Keratinocyte (primary cell): ENCODE results near the gene DOK5.

Source experiments
- CTCF ChIP-seq, 3 experiments: IDR thresholded peaks in 1 of 3; conservative IDR thresholded peaks in 1 of 3; optimal IDR thresholded peaks in 1 of 3; 2 replicates in 2 of 3; 3 replicates in 1 of 3; pipeline versions ENCODE3 to v1.5.1; 2011; ENCODE audit warnings: low read length in 3 of 3, mild to moderate bottlenecking in 3 of 3, moderate library complexity in 2 of 3, control low read depth in 1 of 3, inconsistent platforms in 1 of 3; ENCODE audit not compliant: insufficient read depth in 2 of 3; ENCODE audit errors: extremely low read depth in 1 of 3
- EZH2 ChIP-seq: IDR thresholded peaks from one replicate; pipeline ENCODE4 v1.6.1; 2012; ENCODE audit warnings: inconsistent platforms, mild to moderate bottlenecking, low read length, moderate library complexity

- TF ChIP-seq CTCF (optimal IDR thresholded peaks at IDR 0.05 in 1 of 3, IDR thresholded peaks at IDR 0.05 in 1 of 3, conservative IDR thresholded peaks at IDR 0.05 in 1 of 3; ENCODE audit: extremely low read depth in 1 of 3, insufficient read depth in 2 of 3, low read length in 3 of 3), result no peak
- TF ChIP-seq EZH2, result no peak
Observed at GRCh38 chr20:54554006-54554405, 78.6 kb downstream of the DOK5 start.
